Neural cell (in vitro differentiated cells): ENCODE measurements around the gene HDGFL3. TPM values are rescaled to one million over a fixed set of nuclear protein-coding genes. Genes with fewer than 3 reads are reported as not detected.

Source experiments
- H2AFZ ChIP-seq: fragments of 200-600, 300-800 bp; sonication (generic), shearing (Covaris generic); 2 replicates; pipeline ENCODE4 v1.6.0; 2014; ENCODE audit warnings: low read depth, mild to moderate bottlenecking, antibody characterized with exemption, low read length, moderate library complexity
- H3F3A ChIP-seq: fragments of 200-600 bp; shearing (Covaris generic); 2 replicates; pipeline ENCODE4 v1.6.1; 2016; ENCODE audit warnings: mild to moderate bottlenecking, moderate library complexity, mixed read lengths, antibody characterized with exemption, low read length; ENCODE audit not compliant: insufficient read depth, poor library complexity, severe bottlenecking
- H3K27ac ChIP-seq: fragments of 200-600, 300-800 bp; sonication (generic), shearing (Covaris generic); 2 replicates; pipeline ENCODE4 v1.5.1; 2014; ENCODE audit warnings: mild to moderate bottlenecking, low read length, moderate library complexity
- H3K27me3 ChIP-seq: fragments of 300-800, 200-600 bp; sonication (generic), shearing (Covaris generic); 2 replicates; pipeline ENCODE4 v1.6.0; 2014; ENCODE audit warnings: mild to moderate bottlenecking, low read depth, low read length, moderate library complexity; ENCODE audit not compliant: insufficient read depth
- H3K36me3 ChIP-seq: fragments of 300-800, 200-600 bp; sonication (generic), shearing (Covaris generic); 2 replicates; pipeline ENCODE4 v1.5.1; 2014; ENCODE audit warnings: mild to moderate bottlenecking, antibody characterized with exemption, low read length, moderate library complexity; ENCODE audit not compliant: insufficient read depth
- H3K4me2 ChIP-seq: fragments of 300-800, 200-600 bp; sonication (generic), shearing (Covaris generic); 2 replicates; pipeline ENCODE4 v1.6.0; 2014; ENCODE audit warnings: mild to moderate bottlenecking, low read length
- H3K4me3 ChIP-seq: fragments of 300-800, 200-600 bp; sonication (generic), shearing (Covaris generic); 2 replicates; pipeline ENCODE4 v1.5.1; 2014; ENCODE audit warnings: mild to moderate bottlenecking, low read length, moderate library complexity
- H3K79me2 ChIP-seq: fragments of 200-600 bp; shearing (Covaris generic); replicated peaks from 2 replicates; pipeline ENCODE4 v1.6.0; 2014; ENCODE audit warnings: mild to moderate bottlenecking, low read length, moderate library complexity; ENCODE audit not compliant: insufficient read depth
- H3K9ac ChIP-seq: fragments of 300-800, 200-600 bp; sonication (generic), shearing (Covaris generic); 2 replicates; pipeline ENCODE4 v1.6.1; 2016; ENCODE audit warnings: mild to moderate bottlenecking, low read length, mixed read lengths
- H3K9me2 ChIP-seq: fragments of 200-600 bp; shearing (Covaris generic); 2 replicates; pipeline ENCODE4 v1.6.1; 2016; ENCODE audit warnings: mild to moderate bottlenecking, low read length, mixed read lengths; ENCODE audit not compliant: insufficient read depth
- H3K9me3 ChIP-seq: fragments of 200-600, 300-800 bp; sonication (generic), shearing (Covaris generic); 2 replicates; pipeline ENCODE4 v1.6.1; 2016; ENCODE audit warnings: mild to moderate bottlenecking, mixed run types, low read length, moderate library complexity, mixed read lengths
- H4K20me1 ChIP-seq: fragments of 200-600 bp; shearing (Covaris generic); 2 replicates; pipeline ENCODE4 v1.6.1; 2016; ENCODE audit warnings: mild to moderate bottlenecking, mixed run types; ENCODE audit not compliant: insufficient read depth
- CTCF ChIP-seq: fragments of 450-650 bp; IDR thresholded peaks from 2 replicates; pipeline ENCODE4 v1.5.1; 2014; ENCODE audit warnings: antibody characterized with exemption, mild to moderate bottlenecking, moderate library complexity; ENCODE audit not compliant: poor library complexity, severe bottlenecking
- EP300 ChIP-seq: fragments of 450-650 bp; conservative IDR thresholded peaks from 2 replicates; pipeline ENCODE4 v1.6.1; 2014; ENCODE audit warnings: antibody characterized with exemption, mild to moderate bottlenecking, moderate library complexity; ENCODE audit not compliant: poor library complexity, severe bottlenecking
- EZH2 ChIP-seq: fragments of 200-600, 300-800 bp; shearing (Covaris generic), sonication (generic); IDR thresholded peaks from 2 replicates; pipeline ENCODE4 v1.6.1; 2014; ENCODE audit warnings: antibody characterized with exemption, low read length, borderline replicate concordance, mild to moderate bottlenecking; ENCODE audit not compliant: insufficient read depth, poor library complexity, severe bottlenecking
- MXI1 ChIP-seq: fragments of 450-650 bp; conservative IDR thresholded peaks from 2 replicates; pipeline ENCODE4 v1.6.1; 2014; ENCODE audit warnings: antibody characterized with exemption, mild to moderate bottlenecking; ENCODE audit not compliant: poor library complexity, severe bottlenecking
- POLR2AphosphoS5 ChIP-seq: IDR thresholded peaks from 2 replicates; pipeline ENCODE4 v1.6.1; 2012
- SMC3 ChIP-seq: fragments of 450-650 bp; conservative IDR thresholded peaks from 2 replicates; pipeline ENCODE4 v1.6.1; 2014; ENCODE audit warnings: antibody characterized with exemption, mild to moderate bottlenecking, moderate library complexity; ENCODE audit not compliant: poor library complexity
- TAF1 ChIP-seq: IDR thresholded peaks from 2 replicates; pipeline ENCODE4 v1.6.1; 2012; ENCODE audit warnings: low read depth
- polyA plus RNA-seq: library from polyadenylated mRNA; depleted of rRNA; stranded (reverse); fragments of >200 nt; gene quantifications from 2 replicates; pipeline ENCODE4 v1.2.3, GENCODE V29; 2014
- TF ChIP-seq, protein P1 (sequence below): IDR thresholded peaks from 2 replicates; pipeline ENCODE4 v1.6.1; 2012; ENCODE audit warnings: borderline replicate concordance

HDGFL3 gene
- polyA plus RNA-seq, 1 donor from 2014 or later = 339 TPM

DNA sequence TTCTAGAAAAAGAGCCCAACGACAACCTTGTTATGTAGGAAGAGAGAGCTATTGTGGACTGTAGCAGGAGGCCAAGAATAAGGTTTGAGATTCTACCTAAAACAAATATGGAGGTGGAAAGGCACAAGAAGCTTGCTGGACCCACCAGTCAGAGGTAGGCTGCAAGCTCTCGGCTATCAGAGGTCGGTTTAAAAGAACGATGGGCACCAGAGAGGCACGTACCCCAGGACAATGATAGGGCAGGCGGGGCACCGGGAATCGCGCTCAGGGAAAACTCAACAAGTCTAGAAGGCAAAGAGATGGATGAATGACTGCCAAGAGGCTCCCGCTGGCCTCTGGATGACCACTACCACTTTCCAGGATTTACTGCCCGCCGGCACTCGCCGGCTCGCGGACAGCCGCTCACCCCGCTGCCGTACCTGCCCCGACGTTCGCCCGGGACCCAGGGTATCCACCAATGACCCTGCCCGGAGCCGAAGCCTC is 1.1 kb downstream of the HDGFL3 start:
- H2AFZ ChIP-seq = peak overlapping the region; percentile 52
- H3K36me3 ChIP-seq = no peaks in the 10 kb centered on the region
- H3K27me3 ChIP-seq = no peaks in the 10 kb centered on the region
- peak overlapping the region; percentile 93 for H3K9ac ChIP-seq
- H4K20me1 ChIP-seq = peaks cover 8% of the 10 kb centered on the region
- H3K9me2 ChIP-seq = no peaks in the 10 kb centered on the region
- no peaks in the 10 kb centered on the region for H3K9me3 ChIP-seq
- peak overlapping the region; percentile 85 for H3K27ac ChIP-seq
- TF ChIP-seq POLR2AphosphoS5 = peak; percentile 5
- TF ChIP-seq SMC3 = no peak
- no peak for TF ChIP-seq EP300
- TF ChIP-seq, protein P1, sequence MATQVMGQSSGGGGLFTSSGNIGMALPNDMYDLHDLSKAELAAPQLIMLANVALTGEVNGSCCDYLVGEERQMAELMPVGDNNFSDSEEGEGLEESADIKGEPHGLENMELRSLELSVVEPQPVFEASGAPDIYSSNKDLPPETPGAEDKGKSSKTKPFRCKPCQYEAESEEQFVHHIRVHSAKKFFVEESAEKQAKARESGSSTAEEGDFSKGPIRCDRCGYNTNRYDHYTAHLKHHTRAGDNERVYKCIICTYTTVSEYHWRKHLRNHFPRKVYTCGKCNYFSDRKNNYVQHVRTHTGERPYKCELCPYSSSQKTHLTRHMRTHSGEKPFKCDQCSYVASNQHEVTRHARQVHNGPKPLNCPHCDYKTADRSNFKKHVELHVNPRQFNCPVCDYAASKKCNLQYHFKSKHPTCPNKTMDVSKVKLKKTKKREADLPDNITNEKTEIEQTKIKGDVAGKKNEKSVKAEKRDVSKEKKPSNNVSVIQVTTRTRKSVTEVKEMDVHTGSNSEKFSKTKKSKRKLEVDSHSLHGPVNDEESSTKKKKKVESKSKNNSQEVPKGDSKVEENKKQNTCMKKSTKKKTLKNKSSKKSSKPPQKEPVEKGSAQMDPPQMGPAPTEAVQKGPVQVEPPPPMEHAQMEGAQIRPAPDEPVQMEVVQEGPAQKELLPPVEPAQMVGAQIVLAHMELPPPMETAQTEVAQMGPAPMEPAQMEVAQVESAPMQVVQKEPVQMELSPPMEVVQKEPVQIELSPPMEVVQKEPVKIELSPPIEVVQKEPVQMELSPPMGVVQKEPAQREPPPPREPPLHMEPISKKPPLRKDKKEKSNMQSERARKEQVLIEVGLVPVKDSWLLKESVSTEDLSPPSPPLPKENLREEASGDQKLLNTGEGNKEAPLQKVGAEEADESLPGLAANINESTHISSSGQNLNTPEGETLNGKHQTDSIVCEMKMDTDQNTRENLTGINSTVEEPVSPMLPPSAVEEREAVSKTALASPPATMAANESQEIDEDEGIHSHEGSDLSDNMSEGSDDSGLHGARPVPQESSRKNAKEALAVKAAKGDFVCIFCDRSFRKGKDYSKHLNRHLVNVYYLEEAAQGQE = peak; percentile 53
- no peak for TF ChIP-seq MXI1
- TF ChIP-seq TAF1 = peak; percentile 44
- H3F3A ChIP-seq = no peaks in the 10 kb centered on the region
- H3K4me3 ChIP-seq = peak overlapping the region; percentile 86
- H3K79me2 ChIP-seq = peaks cover 58% of the 10 kb centered on the region
- H3K4me2 ChIP-seq = peak overlapping the region; percentile 92

- H3K79me2 ChIP-seq = peaks cover 65% of the 10 kb centered on the region
- no peaks in the 10 kb centered on the region for H3K36me3 ChIP-seq
- peak overlapping the region; percentile 93 for H3K9ac ChIP-seq
- H3F3A ChIP-seq = no peaks in the 10 kb centered on the region
- peaks cover 16% of the 10 kb centered on the region for H4K20me1 ChIP-seq
- TF ChIP-seq CTCF (no peak), TAF1 (no peak), EZH2 (no peak)
- TF ChIP-seq, protein P1 = no peak
- H3K9me3 ChIP-seq = no peaks in the 10 kb centered on the region
- peak overlapping the region; percentile 85 for H3K27ac ChIP-seq
- H3K27me3 ChIP-seq = no peaks in the 10 kb centered on the region
- H3K4me2 ChIP-seq = peak overlapping the region; percentile 92
- no peaks in the 10 kb centered on the region for H3K9me2 ChIP-seq
- no peak overlapping the region for H2AFZ ChIP-seq
- H3K4me3 ChIP-seq = peak overlapping the region; percentile 86
Observed at GRCh38 chr15:83205725-83206324, 1.8 kb downstream of the HDGFL3 start.
